ENCODE measurements around the gene ACOT13. TPM values are rescaled to one million over a fixed set of nuclear protein-coding genes. Genes with fewer than 3 reads are reported as not detected.

The ACOT13 gene
- total and polyA plus RNA-seq, 2 of the 8 experiments (the other 6 are each of a cell fraction or from before 2014, with no cell fraction given) = 27.6 to 40.6 TPM

GRCh38 chr6:24719125-24719971 is 52.5 kb downstream of the ACOT13 start, which contains the start of gene C6orf62:
C6orf62 (minus strand) TSS chr6:24719154; CDS start chr6:24718668, 486 bp downstream.
- Histone ChIP-seq H3K4ac (replicated peaks; ENCODE audit: insufficient read length, low read depth, low read length) (no peak within 1 kb of the TSS), H3K18ac (ENCODE audit: extremely low read depth, low read length) (no peak within 1 kb of the TSS), H3K79me2 (ENCODE audit: control insufficient read depth in 1 of 2, insufficient read depth in 2 of 2, low read length in 2 of 2) (peaks cover 20 to 62% of the 10 kb centered on the region in 2 experiments), H3K9me3 (ENCODE audit: insufficient read depth in 2 of 2, low read depth in 1 of 2, low read length in 1 of 2) (no peaks in the 10 kb centered on the region), H2BK5ac (ENCODE audit: low read depth, low read length) (no peak within 1 kb of the TSS; the same call in 1 of the 2 replicates), H2AFZ (ENCODE audit: low read length) (no peak within 1 kb of the TSS), H2BK120ac (replicated peaks; ENCODE audit: low read depth, low read length) (no peak within 1 kb of the TSS), H2BK15ac (ENCODE audit: low read length) (no peak within 1 kb of the TSS), H4K20me1 (replicated peaks in 1 of 2; ENCODE audit: control insufficient read depth in 1 of 2, insufficient read depth in 2 of 2, low read length in 2 of 2) (peaks cover 14 to 15% of the 10 kb centered on the region in 2 experiments), H3K9ac (replicated peaks in 1 of 4; ENCODE audit: extremely low read depth in 1 of 4, low read depth in 3 of 4, low read length in 3 of 4) (peak within 1 kb of the TSS; percentile 94 to 100 (median 98)), H3K4me1 (replicated peaks in 1 of 4; ENCODE audit: control insufficient read depth in 3 of 4, insufficient read depth in 4 of 4, low read length in 3 of 4) (peaks cover 0 to 3% (median 0%) of the 10 kb centered on the region in 4 experiments; a peak in 1 of 7 replicates), H3K27ac (ENCODE audit: low read depth, low read length) (peak within 1 kb of the TSS; percentile 89), H2BK12ac (ENCODE audit: low read depth, low read length) (no peak within 1 kb of the TSS), H3K36me3 (ENCODE audit: control insufficient read depth in 2 of 4, insufficient read depth in 4 of 4, low read length in 3 of 4) (peaks cover 10 to 37% (median 17%) of the 10 kb centered on the region in 4 experiments; a peak in 7 of 8 replicates), H4K91ac (replicated peaks; ENCODE audit: insufficient read length, low read length) (no peak within 1 kb of the TSS), H3K23me2 (ENCODE audit: low read depth, low read length) (peaks cover 5% of the 10 kb centered on the region; the same call in 1 of the 2 replicates), H4K5ac (ENCODE audit: insufficient read length, low read depth, low read length) (no peak within 1 kb of the TSS), H3K27me3 (replicated peaks in 1 of 4; ENCODE audit: control insufficient read depth in 3 of 4, extremely low read depth in 1 of 4, insufficient read depth in 3 of 4, low read length in 3 of 4) (no peaks in the 10 kb centered on the region), H2BK20ac (ENCODE audit: low read length) (no peak within 1 kb of the TSS), H3K4me3 (ENCODE audit: extremely low read depth in 1 of 4, insufficient read depth in 2 of 4, low read depth in 3 of 4, low read length in 4 of 4) (peak within 1 kb of the TSS; percentile 92 to 95 (median 92)), H3K23ac (ENCODE audit: insufficient read length) (no peak within 1 kb of the TSS), H3K14ac (ENCODE audit: insufficient read length) (no peak within 1 kb of the TSS), H3K56ac (replicated peaks; ENCODE audit: insufficient read length, low read depth, low read length) (no peak within 1 kb of the TSS), H3K79me1 (ENCODE audit: low read depth, low read length) (no peaks in the 10 kb centered on the region), H4K8ac (ENCODE audit: extremely low read depth, insufficient read depth, low read length) (no peak within 1 kb of the TSS), H2AK5ac (ENCODE audit: low read depth, low read length) (no peak within 1 kb of the TSS), H3K4me2 (ENCODE audit: insufficient read depth in 1 of 2, low read depth in 2 of 2, low read length in 2 of 2) (peak within 1 kb of the TSS; percentile 79 to 96)
- FAIRE-seq (no peak), DNase-seq (ENCODE audit: low read depth in 1 of 2, low spot score in 2 of 2) (no peak)
- WGBS, 2 experiments (ENCODE audit: extremely low coverage in 1 of 2, insufficient coverage in 1 of 2, insufficient read length in 1 of 2, insufficient replicate concordance in 2 of 2, low coverage in 1 of 2, low lambda C conversion rate in 2 of 2, missing lambda C conversion rate in 1 of 2) = 9% methylated on average over 12 of the region's 25 CpGs; no CpG with 5 or more reads in 1 of the 2 experiments
- CTCF ChIA-PET (ENCODE audit: partially characterized antibody) = interaction anchor here (0.8 to 2.0 kb wide), 3 partner anchors 10 to 260 kb away, joined by 3 to 5 read pairs (median 3); no protein-coding TSS in a partner anchor
- POLR2A ChIA-PET (ENCODE audit: partially characterized antibody) = interaction anchor here (0.6 to 3.7 kb wide), 9 partner anchors 9 to 203 kb away, joined by 3 to 31 read pairs (median 4); partner anchors contain the start of gene KIAA0319
- peak; percentile 39; the same call in 1 of the 2 replicates for TF ChIP-seq POLR2AphosphoS5 (IDR thresholded peaks at IDR 0.05; ENCODE audit: low read depth, low read length)
- peak; percentile 22 for TF ChIP-seq SAP30 (IDR thresholded peaks at IDR 0.05; ENCODE audit: insufficient read depth, insufficient replicate concordance, low read length)
- TF ChIP-seq SIN3A (conservative IDR thresholded peaks at IDR 0.05 in 1 of 2, IDR thresholded peaks at IDR 0.05 in 1 of 2; ENCODE audit: low read depth in 1 of 2, low read length in 2 of 2) = peak; percentile 53 to 57; a peak in 1 of 4 replicates
- no peak for TF ChIP-seq SIRT6 (IDR thresholded peaks at IDR 0.05; ENCODE audit: low read length)
- TF ChIP-seq BACH1 (IDR thresholded peaks at IDR 0.05; ENCODE audit: low read length) = 0 out of 2 replicates have a peak, but pooled peaks have one; percentile 13
- peak; percentile 31 for TF ChIP-seq TAF7 (optimal IDR thresholded peaks at IDR 0.05; ENCODE audit: borderline replicate concordance, low read depth, low read length)
- TF ChIP-seq TAF1 (IDR thresholded peaks at IDR 0.05; ENCODE audit: low read depth, low read length) = peak; percentile 41; the same call in 1 of the 2 replicates
- peak in 1 of 2 experiments; percentile 68; a peak in 1 of 3 replicates for TF ChIP-seq POLR2A (IDR thresholded peaks at IDR 0.05; ENCODE audit: control extremely low read depth in 1 of 2, low read depth in 2 of 2, low read length in 2 of 2)
- TF ChIP-seq YY1 (IDR thresholded peaks at IDR 0.05; ENCODE audit: low read depth, low read length) = peak; percentile 43; the same call in 1 of the 2 replicates
- TF ChIP-seq MAFK (IDR thresholded peaks at IDR 0.05; ENCODE audit: low read depth, low read length) = 0 out of 2 replicates have a peak, but pooled peaks have one; percentile 4
- TF ChIP-seq SP2 (IDR thresholded peaks at IDR 0.05; ENCODE audit: low read length) = no peak
- no peak for TF ChIP-seq SP1 (IDR thresholded peaks at IDR 0.05; ENCODE audit: low read depth, low read length)
